HepG2 (cell line): ENCODE data around the gene ZNF383. TPM values are rescaled to one million over a fixed set of nuclear protein-coding genes. Genes with fewer than 3 reads are reported as not detected.

Experiments
- ASH2L ChIP-seq: fragments of 300-600, 200-600 bp; sonication (generic); IDR thresholded peaks from 2 replicates; pipeline ENCODE4 v1.7.0; 2017; ENCODE audit warnings: low read depth, mild to moderate bottlenecking, moderate library complexity, mixed read lengths, low read length; ENCODE audit not compliant: insufficient read length
- HNRNPUL1 ChIP-seq: fragments of 200-400 bp; formaldehyde crosslinking; IDR thresholded peaks from 2 replicates; pipeline ENCODE4 v1.6.1; 2017; ENCODE audit warnings: low read depth, mild to moderate bottlenecking, low read length, moderate library complexity
- MLX ChIP-seq: IDR thresholded peaks from 2 replicates; pipeline ENCODE4 v1.6.1; 2016
- PCBP2 ChIP-seq: fragments of 200-400 bp; formaldehyde crosslinking; optimal IDR thresholded peaks from 2 replicates; pipeline ENCODE3; 2018; ENCODE audit warnings: low read length, low read depth; ENCODE audit not compliant: poor library complexity, severe bottlenecking
- RXRB ChIP-seq: IDR thresholded peaks from 2 replicates; pipeline ENCODE4 v1.6.1; 2016; ENCODE audit warnings: borderline replicate concordance, missing genetic modification reagents, missing compliant biosample characterization
- ZMAT5 ChIP-seq: sonication (generic); formaldehyde crosslinking; IDR thresholded peaks from 2 replicates; pipeline ENCODE4 v1.5.0; 2020; ENCODE audit warnings: mild to moderate bottlenecking, low read depth, missing genetic modification reagents, borderline replicate concordance
- ZMYM4 ChIP-seq: sonication (generic); formaldehyde crosslinking; IDR thresholded peaks from 2 replicates; pipeline ENCODE4 v1.8.1; 2023; ENCODE audit warnings: mild to moderate bottlenecking, missing genetic modification reagents
- ZNF10 ChIP-seq: sonication (generic); formaldehyde crosslinking; IDR thresholded peaks from 2 replicates; pipeline ENCODE4 v1.4.0; 2020; ENCODE audit warnings: mild to moderate bottlenecking, low read depth, missing genetic modification reagents, borderline replicate concordance
- ZNF280D ChIP-seq: sonication (generic); formaldehyde crosslinking; IDR thresholded peaks from 2 replicates; pipeline ENCODE4 v1.5.1; 2020; ENCODE audit warnings: mild to moderate bottlenecking, missing genetic modification reagents
- ZNF333 ChIP-seq: sonication (generic); formaldehyde crosslinking; IDR thresholded peaks from 2 replicates; pipeline ENCODE4 v1.4.0; 2020; ENCODE audit warnings: mild to moderate bottlenecking, missing genetic modification reagents, borderline replicate concordance
- ZNF850 ChIP-seq: sonication (generic); formaldehyde crosslinking; conservative IDR thresholded peaks from 2 replicates; pipeline ENCODE4 v1.9.0; 2021; ENCODE audit warnings: mild to moderate bottlenecking, missing genetic modification reagents
- polyA plus RNA-seq, 8 experiments: library from polyadenylated mRNA; depleted of rRNA in 3 of 8; stranded (reverse) in 7 of 8; unstranded in 1 of 8; fragments of >200 nt; fragmentation: Illumina TruSeq in 4 of 8; extraction: Trizol in 4 of 8; gene quantifications; 2 replicates each; pipeline versions ENCODE4 v1.2.1 to v1.2.3, GENCODE V29; 2011 to 2016; ENCODE audit warnings: low read depth in 4 of 8, missing spikeins in 1 of 8, mixed read lengths in 1 of 8; ENCODE audit not compliant: insufficient read depth in 1 of 8
- total RNA-seq, 5 experiments: library from RNA; depleted of rRNA; stranded (reverse); fragments of >200 nt; fragmentation: Illumina TruSeq; extraction: Trizol; gene quantifications; 2 replicates each; pipeline ENCODE4 v1.2.3, GENCODE V29; 2016; ENCODE audit warnings: low read depth in 1 of 5
- TF ChIP-seq, protein P1 (sequence below): sonication (generic); formaldehyde crosslinking; IDR thresholded peaks from 2 replicates; pipeline ENCODE4 v1.4.0; 2020; ENCODE audit warnings: mild to moderate bottlenecking, missing genetic modification reagents
- TF ChIP-seq, protein P2 (sequence below): sonication (generic); formaldehyde crosslinking; IDR thresholded peaks from 2 replicates; pipeline ENCODE4 v1.5.0; 2020; ENCODE audit warnings: mild to moderate bottlenecking, missing genetic modification reagents, borderline replicate concordance

Gene ZNF383
- total and polyA plus RNA-seq, 2 of the 13 experiments (the other 11 are each of a cell fraction or from before 2014, with no cell fraction given): 2.6 to 4.1 TPM

GRCh38 chr19:37217775-37218591 is at the start of gene ZNF383 (continued):
- peak; percentile 83; the same call in 1 of the 2 replicates for TF ChIP-seq ZNF280D (CRISPR knock-in tag)
- no peak for TF ChIP-seq ZNF10
- TF ChIP-seq MLX (CRISPR knock-in tag): no peak
- TF ChIP-seq ZNF333 (CRISPR knock-in tag): peak; percentile 69; the same call in 1 of the 2 replicates
- TF ChIP-seq RXRB (CRISPR knock-in tag): no peak
- peak; percentile 93 for TF ChIP-seq ASH2L
- TF ChIP-seq ZMYM4 (CRISPR knock-in tag): peak; percentile 77
- TF ChIP-seq, protein P1, sequence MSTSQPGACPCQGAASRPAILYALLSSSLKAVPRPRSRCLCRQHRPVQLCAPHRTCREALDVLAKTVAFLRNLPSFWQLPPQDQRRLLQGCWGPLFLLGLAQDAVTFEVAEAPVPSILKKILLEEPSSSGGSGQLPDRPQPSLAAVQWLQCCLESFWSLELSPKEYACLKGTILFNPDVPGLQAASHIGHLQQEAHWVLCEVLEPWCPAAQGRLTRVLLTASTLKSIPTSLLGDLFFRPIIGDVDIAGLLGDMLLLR (CRISPR knock-in tag): 0 out of 2 replicates have a peak, but pooled peaks have one; percentile 79
- no peak for TF ChIP-seq ZMAT5 (CRISPR knock-in tag)
- TF ChIP-seq, protein P2, sequence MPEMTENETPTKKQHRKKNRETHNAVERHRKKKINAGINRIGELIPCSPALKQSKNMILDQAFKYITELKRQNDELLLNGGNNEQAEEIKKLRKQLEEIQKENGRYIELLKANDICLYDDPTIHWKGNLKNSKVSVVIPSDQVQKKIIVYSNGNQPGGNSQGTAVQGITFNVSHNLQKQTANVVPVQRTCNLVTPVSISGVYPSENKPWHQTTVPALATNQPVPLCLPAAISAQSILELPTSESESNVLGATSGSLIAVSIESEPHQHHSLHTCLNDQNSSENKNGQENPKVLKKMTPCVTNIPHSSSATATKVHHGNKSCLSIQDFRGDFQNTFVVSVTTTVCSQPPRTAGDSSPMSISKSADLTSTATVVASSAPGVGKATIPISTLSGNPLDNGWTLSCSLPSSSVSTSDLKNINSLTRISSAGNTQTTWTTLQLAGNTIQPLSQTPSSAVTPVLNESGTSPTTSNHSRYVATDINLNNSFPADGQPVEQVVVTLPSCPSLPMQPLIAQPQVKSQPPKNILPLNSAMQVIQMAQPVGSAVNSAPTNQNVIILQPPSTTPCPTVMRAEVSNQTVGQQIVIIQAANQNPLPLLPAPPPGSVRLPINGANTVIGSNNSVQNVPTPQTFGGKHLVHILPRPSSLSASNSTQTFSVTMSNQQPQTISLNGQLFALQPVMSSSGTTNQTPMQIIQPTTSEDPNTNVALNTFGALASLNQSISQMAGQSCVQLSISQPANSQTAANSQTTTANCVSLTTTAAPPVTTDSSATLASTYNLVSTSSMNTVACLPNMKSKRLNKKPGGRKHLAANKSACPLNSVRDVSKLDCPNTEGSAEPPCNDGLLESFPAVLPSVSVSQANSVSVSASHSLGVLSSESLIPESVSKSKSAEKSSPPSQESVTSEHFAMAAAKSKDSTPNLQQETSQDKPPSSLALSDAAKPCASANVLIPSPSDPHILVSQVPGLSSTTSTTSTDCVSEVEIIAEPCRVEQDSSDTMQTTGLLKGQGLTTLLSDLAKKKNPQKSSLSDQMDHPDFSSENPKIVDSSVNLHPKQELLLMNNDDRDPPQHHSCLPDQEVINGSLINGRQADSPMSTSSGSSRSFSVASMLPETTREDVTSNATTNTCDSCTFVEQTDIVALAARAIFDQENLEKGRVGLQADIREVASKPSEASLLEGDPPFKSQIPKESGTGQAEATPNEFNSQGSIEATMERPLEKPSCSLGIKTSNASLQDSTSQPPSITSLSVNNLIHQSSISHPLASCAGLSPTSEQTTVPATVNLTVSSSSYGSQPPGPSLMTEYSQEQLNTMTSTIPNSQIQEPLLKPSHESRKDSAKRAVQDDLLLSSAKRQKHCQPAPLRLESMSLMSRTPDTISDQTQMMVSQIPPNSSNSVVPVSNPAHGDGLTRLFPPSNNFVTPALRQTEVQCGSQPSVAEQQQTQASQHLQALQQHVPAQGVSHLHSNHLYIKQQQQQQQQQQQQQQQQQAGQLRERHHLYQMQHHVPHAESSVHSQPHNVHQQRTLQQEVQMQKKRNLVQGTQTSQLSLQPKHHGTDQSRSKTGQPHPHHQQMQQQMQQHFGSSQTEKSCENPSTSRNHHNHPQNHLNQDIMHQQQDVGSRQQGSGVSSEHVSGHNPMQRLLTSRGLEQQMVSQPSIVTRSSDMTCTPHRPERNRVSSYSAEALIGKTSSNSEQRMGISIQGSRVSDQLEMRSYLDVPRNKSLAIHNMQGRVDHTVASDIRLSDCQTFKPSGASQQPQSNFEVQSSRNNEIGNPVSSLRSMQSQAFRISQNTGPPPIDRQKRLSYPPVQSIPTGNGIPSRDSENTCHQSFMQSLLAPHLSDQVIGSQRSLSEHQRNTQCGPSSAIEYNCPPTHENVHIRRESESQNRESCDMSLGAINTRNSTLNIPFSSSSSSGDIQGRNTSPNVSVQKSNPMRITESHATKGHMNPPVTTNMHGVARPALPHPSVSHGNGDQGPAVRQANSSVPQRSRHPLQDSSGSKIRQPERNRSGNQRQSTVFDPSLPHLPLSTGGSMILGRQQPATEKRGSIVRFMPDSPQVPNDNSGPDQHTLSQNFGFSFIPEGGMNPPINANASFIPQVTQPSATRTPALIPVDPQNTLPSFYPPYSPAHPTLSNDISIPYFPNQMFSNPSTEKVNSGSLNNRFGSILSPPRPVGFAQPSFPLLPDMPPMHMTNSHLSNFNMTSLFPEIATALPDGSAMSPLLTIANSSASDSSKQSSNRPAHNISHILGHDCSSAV (CRISPR knock-in tag): 0 out of 2 replicates have a peak, but pooled peaks have one; percentile 58
- no peak for TF ChIP-seq PCBP2
- no peak for TF ChIP-seq ZNF850 (CRISPR knock-in tag)
- no peak for TF ChIP-seq HNRNPUL1
